Breast epithelium (tissue), 3 donors: Measurements from ENCODE around the gene MXRA5.

Source experiments
- POLR2A ChIP-seq: fragments of 450-650 bp; IDR thresholded peaks from one replicate; pipeline ENCODE4 v1.6.1; 2016; ENCODE audit warnings: antibody characterized with exemption, mild to moderate bottlenecking, moderate library complexity
- POLR2AphosphoS5 ChIP-seq, 3 donors: sonication (generic); formaldehyde crosslinking; IDR thresholded peaks; one replicate each; pipeline ENCODE4 v1.6.1; 2017; ENCODE audit warnings: antibody characterized with exemption in 3 of 3

- TF ChIP-seq POLR2A (no peak), POLR2AphosphoS5 (IDR thresholded peaks at IDR 0.05) (no peak)
These were observed 47.2 kb upstream of the MXRA5 start for GRCh38 chrX:3393581-3394111.
